HepG2 (cell line): ENCODE data around the gene PLCB4. TPM values are rescaled to one million over a fixed set of nuclear protein-coding genes. Genes with fewer than 3 reads are reported as not detected.

Experiments used
- ATAC-seq: fragments of 200-7000 bp; cut with Tn5 transposase; 3 replicates; pipeline ENCODE4 v1.9.1; 2020; ENCODE audit warnings: mild to moderate bottlenecking, moderate library complexity
- BruUV-seq: library from RNA; stranded (reverse); fragments of 400-500 nt; replicated peaks from 2 replicates; lab custom pipeline; 2021; lab: Mats Ljungman, UMichigan
- CTCF ChIA-PET: fragments of 300-600 bp; formaldehyde crosslinking; extraction: SDS; loops from one replicate; lab custom pipeline; 2021; ENCODE audit warnings: low total read pairs, inconsistent platforms, low intra/inter-chr PET ratio; lab: Yijun Ruan, JAX
- POLR2A ChIA-PET: fragments of 350-600 bp; sonication (Branson Sonifier 250); formaldehyde crosslinking; loops from one replicate; lab custom pipeline; 2020; ENCODE audit warnings: antibody characterized with exemption, inconsistent platforms; lab: Yijun Ruan, JAX
- DNase-seq: peaks from one replicate; pipeline ENCODE4 v3.0.0-alpha.2; 2015; ENCODE audit warnings: low spot score
- FAIRE-seq: peaks from 3 replicates; lab custom pipeline; 2011; peaks lifted over from hg19 to GRCh38; lab: Jason Lieb, UNC
- H2AFZ ChIP-seq: one replicate; pipeline ENCODE4 v1.6.1; 2011; ENCODE audit warnings: low read length, inconsistent platforms
- H3K27ac ChIP-seq: fragments of 300-600 bp; 3 replicates; pipeline ENCODE4 v1.8.0; 2011; ENCODE audit warnings: mixed run types, mild to moderate bottlenecking, mixed read lengths, low read length, inconsistent platforms; ENCODE audit not compliant: insufficient read depth; ENCODE audit errors: extremely low read length
- H3K27me3 ChIP-seq, 2 experiments: fragments of 200-600 bp in 1 of 2; 2 replicates in 1 of 2; 3 replicates in 1 of 2; pipeline versions ENCODE4 v1.6.0 to v1.8.0; 2011; ENCODE audit warnings: low read length in 2 of 2, mild to moderate bottlenecking in 2 of 2, moderate library complexity in 2 of 2, inconsistent platforms in 1 of 2; ENCODE audit not compliant: insufficient read depth in 2 of 2, control insufficient read depth in 1 of 2
- H3K36me3 ChIP-seq, 2 experiments: fragments of 200-600 bp in 1 of 2; replicated peaks in 1 of 2; 2 replicates in 1 of 2; 3 replicates in 1 of 2; pipeline versions ENCODE4 v1.5.1 to v1.8.0; 2011; ENCODE audit warnings: low read length in 2 of 2, inconsistent platforms in 1 of 2; ENCODE audit not compliant: insufficient read depth in 2 of 2, control insufficient read depth in 1 of 2
- H3K4me1 ChIP-seq: 2 replicates; pipeline ENCODE4 v1.5.1; 2012; ENCODE audit warnings: low read length, inconsistent platforms; ENCODE audit not compliant: insufficient read depth
- H3K4me2 ChIP-seq: 2 replicates; pipeline ENCODE4 v1.6.0; 2011; ENCODE audit warnings: low read depth, low read length, inconsistent platforms
- H3K4me3 ChIP-seq, 3 experiments: fragments of 200-600 bp in 1 of 3; sonication (generic), shearing (Covaris generic) in 1 of 3; replicated peaks in 1 of 3; 2 replicates each; pipeline ENCODE4 v1.5.1; 2011 to 2016; ENCODE audit warnings: low read length in 3 of 3, inconsistent platforms in 2 of 3, low read depth in 2 of 3, mild to moderate bottlenecking in 2 of 3, control low read depth in 1 of 3, mixed read lengths in 1 of 3; ENCODE audit not compliant: insufficient read depth in 1 of 3
- H3K79me2 ChIP-seq: one replicate; pipeline ENCODE4 v1.6.1; 2011; ENCODE audit warnings: low read length, inconsistent platforms; ENCODE audit not compliant: insufficient read depth
- H3K9ac ChIP-seq: 2 replicates; pipeline ENCODE4 v1.6.0; 2011; ENCODE audit warnings: mild to moderate bottlenecking, low read depth, low read length, inconsistent platforms; ENCODE audit not compliant: insufficient read depth
- H3K9me3 ChIP-seq: 2 replicates; pipeline ENCODE4 v1.5.1; 2012; ENCODE audit warnings: mild to moderate bottlenecking, low read length
- H4K20me1 ChIP-seq: 2 replicates; pipeline ENCODE4 v1.6.0; 2011; ENCODE audit warnings: inconsistent platforms, mild to moderate bottlenecking, low read length, moderate library complexity; ENCODE audit not compliant: insufficient read depth
- KDM4B ChIP-seq: sonication (generic); formaldehyde crosslinking; IDR thresholded peaks from 2 replicates; pipeline ENCODE4 v1.4.0; 2020; ENCODE audit warnings: missing genetic modification reagents
- PLRG1 ChIP-seq: fragments of 450-650 bp; conservative IDR thresholded peaks from 2 replicates; pipeline ENCODE4 v1.6.1; 2016
- SMARCC2 ChIP-seq: fragments of 450-650 bp; IDR thresholded peaks from 2 replicates; pipeline ENCODE4 v1.6.1; 2017; ENCODE audit warnings: antibody characterized with exemption, mild to moderate bottlenecking
- ZNF496 ChIP-seq: sonication (generic); formaldehyde crosslinking; IDR thresholded peaks from 2 replicates; pipeline ENCODE4 v1.8.1; 2023; ENCODE audit warnings: mild to moderate bottlenecking, moderate library complexity, missing genetic modification reagents; ENCODE audit not compliant: insufficient replicate concordance
- ZXDC ChIP-seq: sonication (generic); formaldehyde crosslinking; IDR thresholded peaks from 2 replicates; pipeline ENCODE4 v1.5.0; 2020; ENCODE audit warnings: mild to moderate bottlenecking, missing genetic modification reagents
- WGBS: methylation state at CpG from one replicate; pipeline ENCODE4 v1.1.6; 2017; ENCODE audit warnings: low lambda C conversion rate; 5-methylcytosine and 5-hydroxymethylcytosine counted together
- in situ Hi-C: cut with HindIII; loops from 2 replicates; pipeline ENCODE4 v1.10.0; 2017; ENCODE audit warnings: low pct_unique_long_range_greater_than_20kb; ENCODE audit not compliant: extremely low pct_ligation_motif_present
- intact Hi-C: fragments of 100-400 bp; cut with micrococcal nuclease; formaldehyde crosslinking; loops from one replicate; pipeline ENCODE4 v1.10.0; 2022; ENCODE audit not compliant: unreplicated experiment
- polyA plus RNA-seq, 8 experiments: library from polyadenylated mRNA; depleted of rRNA in 3 of 8; stranded (reverse) in 7 of 8; unstranded in 1 of 8; fragments of >200 nt; fragmentation: Illumina TruSeq in 4 of 8; extraction: Trizol in 4 of 8; gene quantifications; 2 replicates each; pipeline versions ENCODE4 v1.2.1 to v1.2.3, GENCODE V29; 2011 to 2016; ENCODE audit warnings: low read depth in 4 of 8, missing spikeins in 1 of 8, mixed read lengths in 1 of 8; ENCODE audit not compliant: insufficient read depth in 1 of 8
- total RNA-seq, 5 experiments: library from RNA; depleted of rRNA; stranded (reverse); fragments of >200 nt; fragmentation: Illumina TruSeq; extraction: Trizol; gene quantifications; 2 replicates each; pipeline ENCODE4 v1.2.3, GENCODE V29; 2016; ENCODE audit warnings: low read depth in 1 of 5
- TF ChIP-seq, protein P1 (sequence below): sonication (generic); formaldehyde crosslinking; IDR thresholded peaks from 2 replicates; pipeline ENCODE4 v1.4.0; 2020; ENCODE audit warnings: missing genetic modification reagents, borderline replicate concordance
- TF ChIP-seq, protein P2 (sequence below): sonication (generic); formaldehyde crosslinking; IDR thresholded peaks from 2 replicates; pipeline ENCODE4 v1.4.0; 2020; ENCODE audit warnings: low read depth, missing genetic modification reagents

Gene PLCB4
- total and polyA plus RNA-seq, 2 of the 13 experiments (the other 11 are each of a cell fraction or from before 2014, with no cell fraction given): 0.01 TPM; not detected in 1

- Histone ChIP-seq H3K27me3 (no peaks in the 10 kb centered on the region), H3K4me3 (no peak overlapping the region), H3K4me2 (no peak overlapping the region), H3K79me2 (no peaks in the 10 kb centered on the region), H3K9me3 (no peaks in the 10 kb centered on the region), H2AFZ (no peak overlapping the region), H3K4me1 (no peaks in the 10 kb centered on the region), H4K20me1 (no peaks in the 10 kb centered on the region), H3K27ac (no peak overlapping the region), H3K9ac (no peak overlapping the region), H3K36me3 (no peaks in the 10 kb centered on the region)
- DNase-seq (no peak), ATAC-seq (no peak), FAIRE-seq (no peak)
- whole genome bisulfite sequencing: under 1% methylated on average over 3 of the region's 3 CpGs
- ChIA-PET POLR2A (no interaction called here), CTCF (no interaction called here)
- in situ Hi-C loops: no loop called here
- no TSS peak for BruUV-seq
- intact Hi-C loops: no loop called here
- TF ChIP-seq, protein P1, sequence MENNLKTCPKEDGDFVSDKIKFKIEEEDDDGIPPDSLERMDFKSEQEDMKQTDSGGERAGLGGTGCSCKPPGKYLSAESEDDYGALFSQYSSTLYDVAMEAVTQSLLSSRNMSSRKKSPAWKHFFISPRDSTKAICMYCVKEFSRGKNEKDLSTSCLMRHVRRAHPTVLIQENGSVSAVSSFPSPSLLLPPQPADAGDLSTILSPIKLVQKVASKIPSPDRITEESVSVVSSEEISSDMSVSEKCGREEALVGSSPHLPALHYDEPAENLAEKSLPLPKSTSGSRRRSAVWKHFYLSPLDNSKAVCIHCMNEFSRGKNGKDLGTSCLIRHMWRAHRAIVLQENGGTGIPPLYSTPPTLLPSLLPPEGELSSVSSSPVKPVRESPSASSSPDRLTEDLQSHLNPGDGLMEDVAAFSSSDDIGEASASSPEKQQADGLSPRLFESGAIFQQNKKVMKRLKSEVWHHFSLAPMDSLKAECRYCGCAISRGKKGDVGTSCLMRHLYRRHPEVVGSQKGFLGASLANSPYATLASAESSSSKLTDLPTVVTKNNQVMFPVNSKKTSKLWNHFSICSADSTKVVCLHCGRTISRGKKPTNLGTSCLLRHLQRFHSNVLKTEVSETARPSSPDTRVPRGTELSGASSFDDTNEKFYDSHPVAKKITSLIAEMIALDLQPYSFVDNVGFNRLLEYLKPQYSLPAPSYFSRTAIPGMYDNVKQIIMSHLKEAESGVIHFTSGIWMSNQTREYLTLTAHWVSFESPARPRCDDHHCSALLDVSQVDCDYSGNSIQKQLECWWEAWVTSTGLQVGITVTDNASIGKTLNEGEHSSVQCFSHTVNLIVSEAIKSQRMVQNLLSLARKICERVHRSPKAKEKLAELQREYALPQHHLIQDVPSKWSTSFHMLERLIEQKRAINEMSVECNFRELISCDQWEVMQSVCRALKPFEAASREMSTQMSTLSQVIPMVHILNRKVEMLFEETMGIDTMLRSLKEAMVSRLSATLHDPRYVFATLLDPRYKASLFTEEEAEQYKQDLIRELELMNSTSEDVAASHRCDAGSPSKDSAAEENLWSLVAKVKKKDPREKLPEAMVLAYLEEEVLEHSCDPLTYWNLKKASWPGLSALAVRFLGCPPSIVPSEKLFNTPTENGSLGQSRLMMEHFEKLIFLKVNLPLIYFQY: no peak
Observed at GRCh38 chr20:9241721-9242427, 173.0 kb downstream of the PLCB4 start.

- in situ Hi-C loops (no loop called here), intact Hi-C loops (no loop called here)
- H2AFZ ChIP-seq: no peak overlapping the region
- no peak overlapping the region for H3K9ac ChIP-seq
- ATAC-seq (no peak), FAIRE-seq (no peak), DNase-seq (no peak)
- no peak overlapping the region for H3K4me3 ChIP-seq
- H3K27me3 ChIP-seq: no peaks in the 10 kb centered on the region
- H3K36me3 ChIP-seq: no peaks in the 10 kb centered on the region
- no peaks in the 10 kb centered on the region for H3K79me2 ChIP-seq
- no peak overlapping the region for H3K27ac ChIP-seq
- H3K9me3 ChIP-seq: no peaks in the 10 kb centered on the region
- CTCF ChIA-PET: no interaction called here
- WGBS: 0% methylated on average over 1 of the region's 1 CpG
- POLR2A ChIA-PET: no interaction called here
- H3K4me1 ChIP-seq: no peaks in the 10 kb centered on the region
- H3K4me2 ChIP-seq: no peak overlapping the region
- BruUV-seq: no TSS peak
- H4K20me1 ChIP-seq: no peaks in the 10 kb centered on the region
- TF ChIP-seq ZNF496 (CRISPR knock-in tag): no peak
- TF ChIP-seq, protein P2, sequence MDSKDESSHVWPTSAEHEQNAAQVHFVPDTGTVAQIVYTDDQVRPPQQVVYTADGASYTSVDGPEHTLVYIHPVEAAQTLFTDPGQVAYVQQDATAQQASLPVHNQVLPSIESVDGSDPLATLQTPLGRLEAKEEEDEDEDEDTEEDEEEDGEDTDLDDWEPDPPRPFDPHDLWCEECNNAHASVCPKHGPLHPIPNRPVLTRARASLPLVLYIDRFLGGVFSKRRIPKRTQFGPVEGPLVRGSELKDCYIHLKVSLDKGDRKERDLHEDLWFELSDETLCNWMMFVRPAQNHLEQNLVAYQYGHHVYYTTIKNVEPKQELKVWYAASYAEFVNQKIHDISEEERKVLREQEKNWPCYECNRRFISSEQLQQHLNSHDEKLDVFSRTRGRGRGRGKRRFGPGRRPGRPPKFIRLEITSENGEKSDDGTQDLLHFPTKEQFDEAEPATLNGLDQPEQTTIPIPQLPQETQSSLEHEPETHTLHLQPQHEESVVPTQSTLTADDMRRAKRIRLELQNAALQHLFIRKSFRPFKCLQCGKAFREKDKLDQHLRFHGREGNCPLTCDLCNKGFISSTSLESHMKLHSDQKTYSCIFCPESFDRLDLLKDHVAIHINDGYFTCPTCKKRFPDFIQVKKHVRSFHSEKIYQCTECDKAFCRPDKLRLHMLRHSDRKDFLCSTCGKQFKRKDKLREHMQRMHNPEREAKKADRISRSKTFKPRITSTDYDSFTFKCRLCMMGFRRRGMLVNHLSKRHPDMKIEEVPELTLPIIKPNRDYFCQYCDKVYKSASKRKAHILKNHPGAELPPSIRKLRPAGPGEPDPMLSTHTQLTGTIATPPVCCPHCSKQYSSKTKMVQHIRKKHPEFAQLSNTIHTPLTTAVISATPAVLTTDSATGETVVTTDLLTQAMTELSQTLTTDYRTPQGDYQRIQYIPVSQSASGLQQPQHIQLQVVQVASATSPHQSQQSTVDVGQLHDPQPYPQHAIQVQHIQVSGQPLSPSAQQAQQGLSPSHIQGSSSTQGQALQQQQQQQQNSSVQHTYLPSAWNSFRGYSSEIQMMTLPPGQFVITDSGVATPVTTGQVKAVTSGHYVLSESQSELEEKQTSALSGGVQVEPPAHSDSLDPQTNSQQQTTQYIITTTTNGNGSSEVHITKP (CRISPR knock-in tag): no peak
- no peak for TF ChIP-seq ZXDC (CRISPR knock-in tag)
- TF ChIP-seq SMARCC2: no peak
- TF ChIP-seq KDM4B: no peak
- no peak for TF ChIP-seq PLRG1
Observed at GRCh38 chr20:9243986-9244385, 175.1 kb downstream of the PLCB4 start.
